RWPE1 (cell line): ENCODE results near the gene LRRC74A.

Experiments
- CTCF ChIA-PET: fragments of 350-600 bp; sonication (Branson Sonifier 250); formaldehyde crosslinking; extraction: SDS; loops from one replicate; lab custom pipeline; 2021; lab: Yijun Ruan, JAX
- POLR2A ChIA-PET: fragments of 400-600 bp; formaldehyde crosslinking; extraction: SDS; loops from one replicate; lab custom pipeline; 2020; ENCODE audit warnings: antibody characterized with exemption; ENCODE audit not compliant: low non-redundant PET; lab: Yijun Ruan, JAX
- DNase-seq: peaks from one replicate; pipeline ENCODE4 v3.0.0; 2012; ENCODE audit warnings: low spot score
- H3K27ac ChIP-seq: fragments of 450-650 bp; 2 replicates; pipeline ENCODE4 v1.5.1; 2017
- TF ChIP-seq, protein P1 (sequence below): fragments of 450-650 bp; conservative IDR thresholded peaks from 2 replicates; pipeline ENCODE4 v1.5.1; 2017; ENCODE audit warnings: low read depth, mild to moderate bottlenecking

Gene LRRC74A

DNA sequence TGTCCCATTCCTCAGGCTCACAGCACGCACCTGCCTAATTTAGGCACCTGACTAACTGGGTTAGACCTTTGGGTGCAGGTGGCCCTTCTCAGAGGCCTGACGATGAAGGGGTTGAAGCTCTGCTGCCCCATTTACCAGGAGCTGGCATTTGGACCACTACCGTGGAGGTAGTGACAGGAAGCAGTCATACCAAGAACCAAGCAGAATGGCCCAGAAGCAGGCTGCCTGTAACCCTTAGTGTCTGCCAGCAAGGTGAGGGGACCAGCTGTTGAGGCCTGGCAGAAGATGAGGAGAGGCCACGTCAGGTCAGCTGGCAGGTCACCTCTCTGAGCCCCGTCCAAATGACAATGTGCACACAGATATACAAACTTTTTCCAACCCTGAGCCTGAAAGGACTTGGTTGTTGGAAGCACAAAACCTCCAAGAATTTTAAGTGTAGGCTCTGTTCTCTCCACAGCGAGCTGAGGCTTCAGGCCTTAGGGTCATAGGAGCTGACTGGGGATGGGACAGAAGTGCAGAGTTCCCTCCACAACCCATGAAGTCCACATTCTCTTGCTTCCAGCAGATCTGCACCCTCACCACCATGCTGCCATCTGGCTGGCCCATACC is 41.8 kb upstream of the LRRC74A start:
- DNase-seq: no peak
- TF ChIP-seq, protein P1, sequence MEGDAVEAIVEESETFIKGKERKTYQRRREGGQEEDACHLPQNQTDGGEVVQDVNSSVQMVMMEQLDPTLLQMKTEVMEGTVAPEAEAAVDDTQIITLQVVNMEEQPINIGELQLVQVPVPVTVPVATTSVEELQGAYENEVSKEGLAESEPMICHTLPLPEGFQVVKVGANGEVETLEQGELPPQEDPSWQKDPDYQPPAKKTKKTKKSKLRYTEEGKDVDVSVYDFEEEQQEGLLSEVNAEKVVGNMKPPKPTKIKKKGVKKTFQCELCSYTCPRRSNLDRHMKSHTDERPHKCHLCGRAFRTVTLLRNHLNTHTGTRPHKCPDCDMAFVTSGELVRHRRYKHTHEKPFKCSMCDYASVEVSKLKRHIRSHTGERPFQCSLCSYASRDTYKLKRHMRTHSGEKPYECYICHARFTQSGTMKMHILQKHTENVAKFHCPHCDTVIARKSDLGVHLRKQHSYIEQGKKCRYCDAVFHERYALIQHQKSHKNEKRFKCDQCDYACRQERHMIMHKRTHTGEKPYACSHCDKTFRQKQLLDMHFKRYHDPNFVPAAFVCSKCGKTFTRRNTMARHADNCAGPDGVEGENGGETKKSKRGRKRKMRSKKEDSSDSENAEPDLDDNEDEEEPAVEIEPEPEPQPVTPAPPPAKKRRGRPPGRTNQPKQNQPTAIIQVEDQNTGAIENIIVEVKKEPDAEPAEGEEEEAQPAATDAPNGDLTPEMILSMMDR: no peak
- CTCF ChIA-PET: interaction anchor here (0.5 to 1.9 kb wide), 4 partner anchors 32 to 993 kb away, joined by 3 to 10 read pairs (median 4); no protein-coding TSS in a partner anchor
- H3K27ac ChIP-seq: no peak overlapping the region
- POLR2A ChIA-PET: no interaction called here

DNA sequence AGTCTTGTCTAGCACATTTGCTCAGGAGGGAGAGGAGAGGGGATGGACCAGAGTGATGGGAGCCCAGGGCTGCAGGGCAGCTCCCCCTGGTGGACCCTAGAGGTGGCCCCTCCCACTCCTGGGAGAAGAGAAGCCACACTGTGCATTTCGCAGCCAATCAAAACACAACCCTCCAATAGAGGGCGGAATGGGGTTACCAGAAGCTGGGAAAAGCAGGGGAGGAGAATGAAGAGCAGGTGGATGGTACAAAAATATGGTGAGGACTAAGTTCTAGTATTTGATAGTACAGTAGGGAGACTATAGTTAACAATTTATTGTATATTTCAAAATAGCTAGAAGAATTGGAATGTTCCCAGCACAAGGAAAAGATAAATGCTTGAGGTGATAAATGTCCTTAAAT is 41.3 kb upstream of the LRRC74A start:
- TF ChIP-seq, protein P1: peak; percentile 40
- no peak overlapping the region for H3K27ac ChIP-seq
- POLR2A ChIA-PET: no interaction called here
- CTCF ChIA-PET: interaction anchor here (0.5 to 1.9 kb wide), 7 partner anchors 10 to 712 kb away, joined by 3 to 10 read pairs (median 3); no protein-coding TSS in a partner anchor
- DNase-seq: peak; percentile 86

GRCh38 chr14:76786601-76787000 is 39.6 kb upstream of the LRRC74A start:
- CTCF ChIA-PET: interaction anchor here (0.5 kb wide), 1 partner anchor 294 kb away, joined by 4 read pairs; no protein-coding TSS in a partner anchor
- POLR2A ChIA-PET: no interaction called here
- TF ChIP-seq, protein P1: no peak
- no peak overlapping the region for H3K27ac ChIP-seq
- DNase-seq: no peak

- no peak overlapping the region for H3K27ac ChIP-seq
- TF ChIP-seq, protein P1: no peak
- no peak for DNase-seq
- POLR2A ChIA-PET: no interaction called here
- CTCF ChIA-PET: no interaction called here
These were observed 33.8 kb upstream of the LRRC74A start for GRCh38 chr14:76792422-76792821.

DNA sequence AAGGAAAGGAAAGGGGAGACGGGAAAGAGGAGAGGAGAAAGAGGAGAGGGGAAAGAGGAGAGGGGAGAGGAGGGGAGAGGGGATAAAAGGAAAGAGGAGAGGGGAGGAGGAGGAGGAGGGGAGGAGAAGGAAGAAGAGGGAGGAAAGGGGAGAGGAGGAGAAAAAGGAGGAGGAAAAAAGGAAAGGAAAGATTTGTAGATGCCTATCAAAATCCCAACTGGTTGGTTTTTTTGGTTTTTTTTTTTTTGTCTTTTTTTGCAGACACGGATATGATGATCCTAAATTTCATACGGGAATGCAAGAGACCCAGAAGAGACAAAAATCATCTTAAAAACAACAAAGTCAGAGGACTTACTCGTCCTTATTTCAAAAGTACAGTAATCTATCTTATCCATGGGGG is 32.9 kb upstream of the LRRC74A start:
- no peak overlapping the region for H3K27ac ChIP-seq
- TF ChIP-seq, protein P1: no peak
- no peak for DNase-seq
- ChIA-PET CTCF (no interaction called here), POLR2A (no interaction called here)

DNA sequence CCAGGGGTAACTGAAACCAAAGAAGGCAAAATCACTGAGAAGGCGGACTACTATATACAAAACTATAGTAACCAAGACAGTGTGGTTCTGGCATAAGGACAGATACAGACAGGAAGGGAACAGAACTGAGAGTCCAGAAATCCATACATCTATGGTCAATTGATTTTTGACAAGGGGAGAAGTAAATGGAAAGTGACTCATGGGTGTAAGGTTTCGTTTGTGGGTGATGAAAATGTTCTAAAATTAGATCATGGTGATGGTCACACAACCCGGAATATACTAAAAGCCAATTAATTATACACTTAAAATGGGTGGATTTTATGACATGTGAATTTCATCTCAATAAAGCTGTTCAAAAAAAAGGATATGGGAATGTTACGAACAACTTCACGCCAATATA is 32.3 kb upstream of the LRRC74A start:
- TF ChIP-seq, protein P1: no peak
- ChIA-PET POLR2A (no interaction called here), CTCF (no interaction called here)
- no peak for DNase-seq
- H3K27ac ChIP-seq: no peak overlapping the region
